Measurements from ENCODE around the gene NXT1.

DNA sequence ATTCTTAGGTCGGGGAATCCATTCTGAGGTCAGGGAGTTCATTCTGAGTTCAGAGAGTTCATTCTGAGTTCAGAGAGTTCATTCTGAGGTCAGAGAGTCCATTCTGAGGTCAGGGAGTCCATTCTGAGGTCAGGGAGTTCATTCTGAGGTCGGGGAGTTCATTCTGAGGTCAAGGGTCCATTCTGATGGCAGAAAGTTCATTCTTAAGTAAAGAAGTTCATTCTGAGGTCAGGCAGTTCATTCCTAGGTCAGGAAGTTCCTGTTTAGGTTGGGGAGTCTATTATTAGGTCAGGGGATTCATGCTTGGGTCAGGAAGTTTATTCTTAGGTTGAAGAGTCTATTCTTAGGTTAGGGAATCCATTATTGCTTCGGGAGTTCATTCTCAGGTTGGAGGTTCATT, 16.5 kb upstream of the NXT1 start:
- TF ChIP-seq EZH2 (IDR thresholded peaks at IDR 0.05; ENCODE audit: borderline replicate concordance, low read length): no peak
- TF ChIP-seq, protein P1, sequence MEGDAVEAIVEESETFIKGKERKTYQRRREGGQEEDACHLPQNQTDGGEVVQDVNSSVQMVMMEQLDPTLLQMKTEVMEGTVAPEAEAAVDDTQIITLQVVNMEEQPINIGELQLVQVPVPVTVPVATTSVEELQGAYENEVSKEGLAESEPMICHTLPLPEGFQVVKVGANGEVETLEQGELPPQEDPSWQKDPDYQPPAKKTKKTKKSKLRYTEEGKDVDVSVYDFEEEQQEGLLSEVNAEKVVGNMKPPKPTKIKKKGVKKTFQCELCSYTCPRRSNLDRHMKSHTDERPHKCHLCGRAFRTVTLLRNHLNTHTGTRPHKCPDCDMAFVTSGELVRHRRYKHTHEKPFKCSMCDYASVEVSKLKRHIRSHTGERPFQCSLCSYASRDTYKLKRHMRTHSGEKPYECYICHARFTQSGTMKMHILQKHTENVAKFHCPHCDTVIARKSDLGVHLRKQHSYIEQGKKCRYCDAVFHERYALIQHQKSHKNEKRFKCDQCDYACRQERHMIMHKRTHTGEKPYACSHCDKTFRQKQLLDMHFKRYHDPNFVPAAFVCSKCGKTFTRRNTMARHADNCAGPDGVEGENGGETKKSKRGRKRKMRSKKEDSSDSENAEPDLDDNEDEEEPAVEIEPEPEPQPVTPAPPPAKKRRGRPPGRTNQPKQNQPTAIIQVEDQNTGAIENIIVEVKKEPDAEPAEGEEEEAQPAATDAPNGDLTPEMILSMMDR (IDR thresholded peaks at IDR 0.05; ENCODE audit: low read length): no peak

All from OCI-LY1 (cell line).